ELF-1 (cell line): Measurements from ENCODE around the gene CEACAM4.
A peak's percentile ranks its signal among the peaks of the same experiment; 100 is the strongest.
"Not testable (repeated sequence)": the region's sequence is repeated elsewhere in the genome, so short reads cannot be mapped to it uniquely, and the experiment has no call there.

Experiments
- DNase-seq: peaks from one replicate; pipeline ENCODE4 v3.0.0-alpha.2; 2016; ENCODE audit warnings: low read depth, low spot score

Gene CEACAM4

DNA sequence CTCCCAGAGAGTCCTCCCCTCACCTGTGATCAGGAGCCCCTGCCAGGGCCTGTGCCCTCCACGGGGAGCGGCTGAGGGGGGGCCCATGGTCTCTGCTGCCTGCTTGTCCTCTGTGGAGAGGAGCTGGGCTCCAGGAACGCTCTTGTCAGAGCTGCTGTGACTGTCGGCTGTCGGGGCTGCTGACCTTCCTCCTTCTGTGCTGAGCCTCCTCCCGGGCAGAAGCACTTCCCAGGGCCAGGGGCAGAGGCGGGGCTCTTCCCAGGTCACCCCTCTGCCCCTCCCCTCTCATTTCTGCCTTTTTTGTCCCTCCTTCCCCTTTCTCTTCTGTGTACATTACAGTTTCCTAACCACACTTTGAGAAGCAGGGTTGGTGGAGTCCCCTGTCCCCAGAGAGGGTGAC lies at the start of gene CEACAM4:
TSS of gene CEACAM4 (minus strand) at position 198 of the 400 bp plus-strand sequence. CDS start at position 87, 111 bp downstream.
- no peak for DNase-seq

DNA sequence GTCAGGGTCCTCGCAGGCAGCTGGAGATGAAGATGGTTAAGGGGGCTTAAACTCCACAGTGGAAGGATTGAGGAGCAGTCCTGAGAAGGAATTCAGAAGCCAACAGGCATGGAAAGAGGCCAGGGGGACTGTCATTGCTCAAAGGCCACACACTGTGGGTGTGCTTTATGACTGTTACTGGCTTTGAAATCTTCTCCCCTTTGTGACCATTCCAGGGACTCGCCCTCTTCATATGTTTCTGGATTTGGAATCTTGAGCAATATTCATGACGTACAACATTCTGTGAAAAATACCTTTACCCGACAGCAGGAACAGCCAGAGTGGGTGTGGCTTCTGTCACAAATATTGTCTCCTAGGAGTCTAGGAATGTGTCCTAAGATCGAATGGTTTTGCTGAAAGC lies 44.6 kb upstream of the CEACAM4 start:
- DNase-seq, result no peak

DNA sequence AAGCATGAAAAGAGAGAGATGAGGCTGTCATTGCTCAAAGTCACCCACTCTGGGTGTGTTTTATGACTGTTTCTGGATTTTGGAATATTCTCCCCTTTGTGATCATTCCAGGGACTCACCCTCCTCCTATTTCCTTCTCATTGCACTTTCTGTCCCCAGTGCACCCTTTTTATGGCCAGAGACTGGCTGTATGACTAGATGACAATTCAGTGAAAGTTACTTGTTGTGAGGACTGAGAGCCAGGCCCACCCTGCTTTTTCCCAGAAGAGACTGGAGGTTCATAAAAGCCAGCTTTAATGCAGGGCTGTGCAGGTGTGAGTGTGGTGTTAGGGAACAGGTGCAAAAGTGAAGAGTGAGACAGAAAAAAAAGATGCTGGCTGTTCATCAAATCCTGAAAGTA lies 43.9 kb upstream of the CEACAM4 start:
- DNase-seq, result no peak

DNA sequence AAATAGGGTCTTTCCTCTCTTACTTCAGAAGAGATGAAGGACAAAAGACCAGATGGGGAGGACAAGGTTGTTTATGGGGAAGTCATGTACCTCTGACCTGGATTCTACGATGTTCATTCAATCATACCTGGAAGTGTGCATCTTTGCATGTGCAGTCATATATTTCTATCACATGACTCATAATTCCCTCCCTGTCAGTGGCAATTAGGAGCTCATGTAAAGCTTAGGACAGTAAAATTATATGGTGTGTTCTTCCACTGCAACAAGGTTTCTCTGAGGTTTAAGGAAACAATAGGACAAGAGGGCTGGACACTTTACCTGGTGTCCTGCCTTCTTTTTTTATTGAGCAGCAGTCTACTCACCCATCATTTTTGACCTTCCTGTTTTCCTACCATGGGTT lies 41.4 kb upstream of the CEACAM4 start:
- DNase-seq, result no peak

DNA sequence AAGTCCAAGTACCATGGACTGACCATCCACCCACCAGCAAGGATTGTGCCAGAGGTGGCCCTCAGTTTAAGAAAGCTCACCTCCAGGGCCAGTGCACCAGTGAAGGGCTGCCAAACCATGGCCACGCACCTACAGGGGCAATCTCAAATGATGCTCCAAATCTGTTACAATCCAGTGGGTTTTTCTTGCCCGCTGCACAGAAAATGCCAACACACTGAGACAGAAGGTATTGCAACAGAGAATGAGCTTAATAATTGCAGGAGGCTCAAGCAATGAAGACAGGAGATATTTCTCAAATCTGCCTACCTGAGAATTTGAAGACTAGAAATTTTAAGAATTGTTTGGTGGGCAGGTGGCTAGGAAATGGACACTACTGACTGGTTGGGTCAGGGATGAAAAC lies 39.2 kb upstream of the CEACAM4 start:
- DNase-seq, result no peak

DNA sequence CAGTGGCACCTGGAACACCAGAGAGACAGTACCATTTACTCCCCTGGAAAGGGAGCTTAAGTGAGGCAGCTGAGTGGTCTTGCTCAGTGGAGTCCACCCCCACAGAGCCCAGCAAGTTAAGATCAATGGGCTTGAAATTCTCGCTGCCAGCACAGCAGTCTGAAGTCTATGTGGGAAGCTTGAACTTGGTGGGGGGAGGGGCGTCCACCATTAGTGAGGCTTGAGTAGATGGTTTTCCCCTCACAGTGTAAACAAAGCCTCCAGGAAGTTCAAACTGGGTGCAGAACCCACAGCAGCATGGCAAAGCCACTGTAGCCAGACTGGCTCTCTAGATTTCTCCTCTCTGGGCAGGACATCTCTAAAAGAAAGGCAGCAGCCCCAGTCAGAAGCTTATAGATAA lies 30.3 kb upstream of the CEACAM4 start:
- DNase-seq, result no peak

DNA sequence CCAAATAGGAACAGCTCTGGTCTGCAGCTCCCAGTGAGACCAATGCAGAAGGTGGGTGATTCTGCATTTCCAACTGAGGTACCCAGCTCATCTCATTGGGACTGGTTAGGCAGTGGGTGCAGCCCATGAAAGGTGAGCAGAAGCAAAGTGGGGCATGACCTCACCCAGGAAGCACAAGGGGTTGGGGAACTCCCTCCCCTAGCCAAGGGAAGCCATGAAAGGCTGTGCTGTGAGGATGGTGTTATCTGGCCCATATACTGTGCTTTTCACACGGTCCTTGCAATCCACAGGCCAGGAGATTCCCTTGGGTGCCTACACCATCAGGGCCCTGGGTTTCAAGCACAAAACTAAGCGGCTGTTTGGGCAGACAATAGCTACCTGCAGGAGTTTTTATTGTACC lies 29.9 kb upstream of the CEACAM4 start:
- DNase-seq, result not testable (repeated sequence)

DNA sequence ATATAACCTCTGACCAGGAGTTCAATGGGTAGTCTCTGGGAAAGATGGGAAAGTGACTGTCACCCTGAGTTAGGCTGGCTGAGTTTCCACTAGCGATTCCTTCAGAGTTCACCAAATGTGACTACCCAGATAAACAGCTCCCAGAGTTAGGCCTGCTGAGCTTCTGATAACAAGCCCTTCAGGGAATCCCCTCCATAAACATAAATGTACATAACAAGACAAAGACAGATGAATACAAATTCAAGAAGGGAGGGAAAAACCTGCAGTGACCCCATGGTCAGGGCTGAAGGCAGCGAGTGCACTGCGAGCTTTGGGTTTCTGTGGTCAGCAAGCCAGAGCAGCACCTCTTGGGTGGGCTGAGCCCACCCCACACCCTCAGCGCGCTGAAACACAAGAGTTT lies 25.4 kb upstream of the CEACAM4 start:
- DNase-seq, result no peak

DNA sequence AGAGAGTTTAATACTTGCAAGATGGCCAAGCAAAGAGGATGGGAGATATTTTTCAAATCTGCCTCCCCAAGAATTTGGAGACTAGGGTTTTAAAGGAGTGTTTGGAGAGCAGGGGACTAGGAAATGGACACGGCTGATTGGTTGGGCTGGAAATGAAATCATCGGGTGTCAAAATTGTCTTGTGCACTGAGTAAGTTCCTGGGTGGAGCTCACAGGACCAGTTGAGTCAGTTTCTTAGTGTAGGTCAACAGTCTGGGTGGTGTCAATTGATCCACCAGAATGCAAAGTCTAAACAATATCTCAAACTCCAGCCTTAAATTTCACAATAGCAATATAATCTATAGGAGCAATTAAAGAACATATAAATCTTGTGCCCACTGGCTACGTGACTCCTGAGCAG lies 23.0 kb upstream of the CEACAM4 start:
- DNase-seq, result no peak

DNA sequence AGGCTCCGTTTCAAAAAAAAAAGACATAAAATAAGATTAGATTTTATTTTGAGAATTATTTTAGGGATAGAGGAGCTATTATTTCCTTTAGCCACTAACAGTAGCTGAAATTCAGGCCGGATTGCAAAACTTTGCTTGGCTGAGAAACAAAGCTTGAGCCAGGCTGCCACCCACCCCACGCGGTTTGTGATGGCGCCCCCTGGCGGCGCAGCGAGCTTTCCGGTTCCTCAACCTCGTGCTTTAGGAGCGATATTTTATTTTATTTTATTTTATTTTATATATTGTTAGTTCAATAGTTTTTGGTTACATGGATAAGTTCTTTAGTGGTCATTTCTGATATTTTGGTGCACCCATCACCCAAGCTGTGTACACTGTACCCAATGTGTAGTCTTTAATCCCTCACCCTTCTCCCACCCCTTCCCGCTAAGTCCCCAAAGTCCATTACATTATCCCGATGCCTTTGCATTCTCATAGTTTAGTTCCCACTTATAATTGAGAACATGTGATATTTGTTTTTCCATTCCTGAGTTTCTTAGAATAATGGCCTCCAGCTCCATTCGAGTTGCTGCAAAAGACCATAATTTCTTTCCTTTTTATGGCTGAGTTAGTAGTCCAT lies 19.8 kb upstream of the CEACAM4 start:
- DNase-seq, result no peak

DNA sequence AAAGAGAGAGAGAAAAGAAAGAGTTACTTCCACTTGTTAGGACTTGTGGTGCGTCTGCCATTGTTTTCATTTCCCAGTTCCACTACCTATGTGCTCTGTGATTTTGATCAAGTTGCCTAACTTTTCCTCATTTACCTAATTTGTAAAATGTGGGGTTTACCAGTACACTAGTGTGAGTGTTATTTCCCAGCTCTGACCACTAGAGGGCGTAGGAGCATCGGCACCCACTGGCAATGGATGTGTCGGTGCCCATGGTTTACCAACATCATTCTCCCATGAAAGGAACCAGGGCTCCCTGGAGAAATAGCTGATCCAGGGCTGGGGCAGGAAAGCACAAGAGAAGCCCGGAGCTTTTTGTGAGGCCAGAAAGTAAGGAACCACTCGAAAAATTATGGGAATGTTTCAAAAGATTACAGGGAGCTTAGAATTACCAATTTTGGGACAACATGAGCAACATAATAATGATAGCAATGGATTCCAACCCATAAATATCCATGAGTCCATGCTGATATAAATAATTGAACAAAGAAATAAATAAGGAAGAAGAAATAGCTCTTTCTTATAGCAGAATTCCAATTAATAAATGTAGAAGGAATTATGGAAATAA lies 15.1 kb upstream of the CEACAM4 start:
- DNase-seq, result peak; percentile 39

DNA sequence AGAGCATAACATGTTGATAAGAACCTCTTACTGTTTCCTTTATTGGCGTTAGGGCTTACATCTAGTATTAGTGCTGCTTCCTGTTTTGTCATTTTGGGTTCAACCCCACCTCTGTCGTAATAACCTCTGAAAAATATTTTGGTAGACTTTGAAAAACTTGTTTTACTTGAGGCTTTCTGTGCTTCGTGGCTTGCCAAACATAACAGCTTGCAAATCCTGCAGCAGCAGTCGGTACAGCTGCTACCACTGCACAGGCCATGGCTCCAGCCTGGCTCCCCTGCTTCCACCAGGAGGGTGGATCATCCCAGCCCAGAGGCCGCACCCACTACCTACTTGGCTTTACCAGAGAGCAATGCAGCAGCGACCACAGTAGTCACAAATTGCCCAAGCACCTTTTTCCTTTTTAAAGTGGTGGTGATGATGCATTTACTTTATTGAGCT lies 11.8 kb upstream of the CEACAM4 start:
- no peak for DNase-seq

DNA sequence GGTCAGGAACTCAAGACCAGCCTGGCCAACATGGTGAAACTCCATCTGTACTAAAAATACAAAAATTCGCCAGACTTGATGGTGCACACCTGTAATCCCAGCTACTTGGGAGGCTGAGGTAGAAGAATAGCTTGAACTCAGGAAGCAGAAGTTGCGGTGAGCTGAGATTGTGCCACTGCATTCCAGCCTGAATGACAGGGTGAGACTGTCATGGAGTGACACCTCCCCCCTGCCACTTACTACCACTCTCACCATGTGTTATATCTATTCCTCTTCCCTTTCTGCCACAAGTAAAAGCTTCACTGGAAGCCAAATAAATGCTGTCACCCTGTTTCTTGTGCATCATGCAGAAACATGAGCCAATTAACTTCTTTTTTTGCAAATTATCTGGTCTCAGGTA lies 10.6 kb upstream of the CEACAM4 start:
- DNase-seq, result no peak

DNA sequence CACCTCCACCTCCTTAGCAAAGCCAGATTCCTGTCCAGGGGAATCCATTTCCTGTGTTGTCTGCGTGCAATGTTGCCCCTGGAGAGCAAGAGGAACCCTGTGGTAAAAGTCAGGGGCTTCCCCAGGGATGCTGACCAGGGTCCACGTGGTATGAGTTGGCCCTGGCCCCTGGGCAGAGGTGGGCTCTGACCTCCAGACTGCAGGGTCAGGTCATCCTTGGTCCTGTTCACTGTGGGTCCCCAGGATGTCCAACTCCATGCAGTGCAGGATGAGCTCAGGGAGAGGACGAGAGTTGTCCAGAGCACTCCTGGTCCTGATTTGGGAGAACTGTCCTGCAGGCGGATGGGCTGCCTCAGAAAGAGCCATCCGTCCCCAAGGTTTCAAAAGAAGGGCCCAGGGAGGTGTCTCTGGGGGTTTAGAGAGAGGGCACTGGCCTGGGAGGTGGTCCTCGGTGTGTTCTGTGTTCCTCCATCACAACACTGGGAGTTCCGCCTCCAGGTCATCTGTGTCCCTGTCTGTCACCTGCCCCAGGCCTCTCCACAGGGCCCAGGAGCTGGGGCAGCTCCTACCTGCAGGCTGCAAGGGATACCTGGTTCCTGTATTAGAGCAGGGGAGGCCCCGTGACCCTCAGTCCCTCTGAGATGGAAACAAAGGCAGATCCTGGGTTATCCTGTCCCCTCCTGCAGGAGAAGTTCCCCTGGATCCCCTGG lies 1.2 kb upstream of the CEACAM4 start:
- no peak for DNase-seq

DNA sequence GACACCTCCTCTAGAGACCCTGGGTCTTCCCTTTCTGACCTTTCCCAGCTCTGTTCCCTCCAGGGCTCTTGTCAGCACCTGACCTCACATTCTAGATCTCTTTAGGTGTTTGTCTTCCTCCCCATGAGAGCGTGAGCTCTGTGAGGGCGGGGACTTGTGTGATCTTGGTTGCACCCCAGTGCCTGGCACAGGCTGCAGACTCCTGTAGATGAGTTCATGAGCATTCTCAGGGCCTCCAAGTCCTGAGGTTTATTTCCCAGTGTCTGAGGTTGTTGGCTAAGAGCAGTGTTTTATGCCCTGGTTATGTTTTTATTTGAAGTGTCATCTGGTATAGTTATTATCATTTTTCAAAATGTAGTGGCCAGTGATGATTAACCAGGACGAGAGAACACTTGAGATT lies 596 bp downstream of the CEACAM4 start:
- no peak for DNase-seq

DNA sequence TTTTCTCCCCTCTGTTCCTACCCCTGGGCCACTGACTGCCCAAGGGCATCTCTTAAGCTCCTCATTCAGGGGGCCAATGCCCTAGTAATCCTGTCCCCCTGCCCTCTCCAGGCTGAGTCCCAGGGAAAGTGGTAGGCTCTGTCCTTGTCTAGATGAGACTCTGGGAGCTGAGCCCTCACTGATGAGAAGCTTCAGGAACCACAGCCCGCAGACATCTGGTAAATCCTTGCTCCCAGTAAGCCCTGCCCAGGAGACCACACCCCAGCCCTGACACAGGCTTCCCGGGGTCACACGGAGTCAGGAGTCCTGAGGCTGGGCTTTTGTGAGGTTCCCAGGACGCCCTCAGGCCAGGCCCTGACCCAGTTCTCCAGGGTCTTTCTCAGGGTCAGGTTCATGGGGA lies 1.9 kb downstream of the CEACAM4 start:
- DNase-seq, result no peak

DNA sequence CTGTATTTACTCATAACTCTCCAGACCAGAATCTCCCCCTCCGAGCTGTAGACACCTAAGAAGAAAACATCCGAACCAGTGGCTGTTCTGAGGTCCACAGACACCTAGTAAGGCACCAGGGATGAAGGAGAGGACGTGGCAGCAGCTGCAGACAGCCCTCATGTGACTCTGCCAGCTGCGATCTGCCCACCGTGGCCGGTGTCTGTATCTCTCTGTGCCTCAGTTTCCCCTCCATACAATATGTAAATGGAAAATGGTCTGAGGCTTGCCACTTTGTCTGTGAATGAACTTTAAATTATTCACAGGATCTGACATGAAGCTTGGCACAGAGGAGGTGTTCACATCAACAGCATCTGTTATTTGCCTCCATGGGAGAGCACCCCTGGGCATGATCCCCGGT lies 2.4 kb downstream of the CEACAM4 start:
- DNase-seq, result no peak

DNA sequence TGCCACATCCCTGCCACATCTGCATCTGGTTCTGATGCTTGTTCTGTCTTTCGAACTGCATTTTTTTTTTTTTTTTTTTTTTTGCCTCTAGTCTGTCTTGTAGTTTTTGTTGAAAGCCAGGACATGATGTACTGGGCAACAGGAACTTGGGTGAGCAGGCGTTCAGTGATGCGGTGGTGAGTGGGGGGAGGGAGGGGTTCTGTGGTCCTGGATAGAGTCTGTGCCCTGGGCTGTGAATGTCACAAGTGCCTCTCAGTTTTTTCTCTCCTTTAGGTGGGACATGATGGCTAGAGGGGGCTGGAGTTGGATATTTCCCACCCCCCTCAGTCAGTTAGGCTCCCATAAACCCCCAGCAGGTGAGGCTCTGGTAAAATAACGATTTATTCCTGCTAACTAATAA lies 3.5 kb downstream of the CEACAM4 start:
- no peak for DNase-seq

DNA sequence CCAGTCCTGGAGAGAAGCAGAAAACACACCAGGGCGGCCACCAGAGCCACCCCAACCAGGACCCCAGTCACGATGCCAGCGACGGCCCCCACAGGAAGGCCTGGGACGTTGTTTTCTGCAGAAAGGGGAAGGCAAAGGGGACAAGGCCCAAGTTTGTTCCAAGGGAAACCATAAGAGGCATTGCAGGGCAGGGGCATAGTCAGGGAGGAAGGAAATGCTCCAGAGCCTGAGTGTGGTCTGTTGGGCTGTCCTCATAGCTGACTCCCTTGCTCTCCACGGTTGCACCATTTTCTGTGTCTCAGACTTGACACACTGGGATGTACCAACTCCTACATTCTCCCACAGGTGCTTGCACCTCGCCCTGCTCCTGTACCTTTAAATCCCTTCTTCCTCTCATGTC lies 5.2 kb downstream of the CEACAM4 start:
- no peak for DNase-seq

DNA sequence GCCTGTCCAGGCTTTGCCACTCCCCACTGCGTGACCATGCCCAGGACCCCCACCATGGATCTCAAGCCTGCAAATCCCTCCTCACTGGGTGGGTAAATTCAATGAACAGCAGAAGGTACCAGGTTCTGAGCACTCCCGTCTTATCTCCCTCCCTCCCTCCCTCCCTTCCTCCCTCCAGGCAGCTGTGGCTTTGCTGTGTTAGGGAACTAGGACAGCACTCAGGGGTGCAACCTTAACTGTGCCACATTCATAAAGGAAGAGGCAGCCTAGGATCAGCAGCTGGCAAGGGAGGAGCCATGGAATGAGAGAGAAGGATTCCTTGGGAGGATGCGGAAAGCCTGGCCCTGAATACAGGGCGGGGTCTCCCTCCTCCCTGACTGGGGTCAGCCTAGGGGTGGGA lies 5.6 kb downstream of the CEACAM4 start:
- DNase-seq, result no peak

DNA sequence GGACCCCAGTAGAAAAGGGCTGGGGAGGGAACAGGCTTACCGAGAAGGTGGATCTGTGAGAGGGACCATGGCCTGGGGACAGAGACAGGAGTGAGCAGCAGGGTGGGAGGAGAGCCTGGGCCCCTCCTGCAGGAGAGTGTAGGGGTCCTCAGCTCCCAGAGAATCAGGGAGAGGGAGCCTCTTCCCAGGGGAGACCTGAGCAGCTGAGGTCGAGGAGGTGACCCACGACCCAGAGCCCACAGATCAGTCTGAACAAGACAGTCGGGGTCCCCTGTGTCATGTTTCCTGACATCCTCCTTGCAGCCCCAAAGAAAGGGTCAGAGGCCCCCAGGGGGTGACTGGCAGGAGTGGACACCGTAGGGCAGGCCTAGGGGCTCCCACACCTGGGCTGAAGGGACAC lies 6.7 kb downstream of the CEACAM4 start:
- DNase-seq, result no peak

DNA sequence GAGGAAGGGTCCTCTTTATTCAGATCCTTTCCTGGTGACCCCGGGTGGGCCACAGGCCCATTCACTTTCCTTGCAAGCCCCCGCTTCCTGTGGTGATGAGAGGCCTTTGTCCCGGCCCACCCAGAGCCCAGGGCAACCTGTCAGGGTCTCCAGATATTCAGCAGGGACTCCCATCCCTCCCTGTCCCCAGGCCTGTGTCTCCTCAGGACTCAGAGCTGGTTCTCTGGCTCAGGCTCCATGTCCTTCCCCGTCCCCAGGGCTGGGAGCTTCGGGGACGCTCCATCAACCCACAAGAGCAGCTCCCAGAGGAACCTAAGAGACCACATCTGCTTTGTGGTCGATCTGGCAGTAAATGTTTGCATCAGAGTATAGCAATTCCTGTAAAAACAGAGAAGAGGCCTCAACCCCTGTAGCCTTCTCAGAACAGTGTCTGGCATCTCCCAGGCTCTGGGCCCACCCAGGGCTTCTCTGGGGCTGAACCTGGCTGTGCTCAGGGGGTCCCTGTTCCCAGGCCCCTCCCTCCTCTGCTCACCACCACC lies 7.8 kb downstream of the CEACAM4 start:
- no peak for DNase-seq
